ENCODE data around the gene EVPL.
"Not testable (repeated sequence)": the region's sequence is repeated elsewhere in the genome, so short reads cannot be mapped to it uniquely, and the experiment has no call there.

EVPL gene

GRCh38 chr17:75995385-75995925 is 31.7 kb downstream of the EVPL start:
- DNase-seq: no peak

- DNase-seq: no peak
Measured at GRCh38 chr17:75994802-75995370, 32.2 kb downstream of the EVPL start.

- DNase-seq: no peak
Measured at GRCh38 chr17:75991396-75991795, 35.7 kb downstream of the EVPL start.

GRCh38 chr17:75987041-75987440 is 40.1 kb downstream of the EVPL start:
- DNase-seq: no peak

GRCh38 chr17:75985986-75986385 is 41.1 kb downstream of the EVPL start:
- DNase-seq: no peak

- no peak for DNase-seq
Measured at GRCh38 chr17:75983501-75984181, 43.5 kb downstream of the EVPL start.

- no peak for DNase-seq
Measured at GRCh38 chr17:75981019-75981615, 46.0 kb downstream of the EVPL start.

- DNase-seq: no peak
Measured at GRCh38 chr17:75980188-75981018, 46.7 kb downstream of the EVPL start.

GRCh38 chr17:75979705-75980187 is 47.4 kb downstream of the EVPL start:
- DNase-seq: no peak

- DNase-seq: peak; percentile 97
Measured at GRCh38 chr17:75978938-75979704, 48.0 kb downstream of the EVPL start, which contains the start of the genes ACOX1 and TEN1. Gene ACOX1 (minus strand): TSS chr17:75979166. CDS start chr17:75979073, 93 bp downstream. Gene TEN1 (plus strand): TSS chr17:75979240. CDS start chr17:75986193, 6,953 bp downstream.

GRCh38 chr17:75976175-75976848 is 50.8 kb downstream of the EVPL start:
- DNase-seq: no peak

- no peak for DNase-seq
Measured at GRCh38 chr17:75975757-75976174, 51.3 kb downstream of the EVPL start.

GRCh38 chr17:75975187-75975586 is 51.9 kb downstream of the EVPL start:
- not testable (repeated sequence) for DNase-seq

- DNase-seq: no peak
Measured at GRCh38 chr17:75970626-75971025, 56.5 kb downstream of the EVPL start.

GRCh38 chr17:75970011-75970523 is 57.0 kb downstream of the EVPL start:
- peak; percentile 17 for DNase-seq

GRCh38 chr17:75969044-75969443 is 58.1 kb downstream of the EVPL start:
- not testable (repeated sequence) for DNase-seq

GRCh38 chr17:75965468-75965867 is 61.6 kb downstream of the EVPL start:
- DNase-seq: no peak

GRCh38 chr17:75959839-75960511 is 67.1 kb downstream of the EVPL start:
- DNase-seq: no peak

- DNase-seq: no peak
Measured at GRCh38 chr17:75959051-75959838, 67.9 kb downstream of the EVPL start.

All from fibroblast of skin of right quadriceps (primary cell).